Measurements from ENCODE around the gene SLC2A4RG.

Gene SLC2A4RG

GRCh38 chr20:63742381-63743024 lies 2.9 kb downstream of the SLC2A4RG start:
- Histone ChIP-seq H3K4me3 (ENCODE audit: insufficient read depth, low read depth, low read length) (no peak overlapping the region), H3K27ac (ENCODE audit: insufficient read depth, low read depth, low read length, poor library complexity, severe bottlenecking) (no peak overlapping the region), H3K27me3 (ENCODE audit: control insufficient read depth, insufficient read depth, low read length, poor library complexity, severe bottlenecking) (peaks cover 6% of the 10 kb centered on the region), H3K4me1 (ENCODE audit: control insufficient read depth, insufficient read depth, low read length) (peaks cover 26% of the 10 kb centered on the region), H3K9me3 (ENCODE audit: control insufficient read depth, low read length) (no peaks in the 10 kb centered on the region), H3K36me3 (ENCODE audit: control insufficient read depth, insufficient read depth, low read length) (peaks cover 9% of the 10 kb centered on the region)
- WGBS, 2 experiments, result 93 to 95% methylated on average over 37 of the region's 37 CpGs

GRCh38 chr20:63743210-63743970 lies 3.8 kb downstream of the SLC2A4RG start:
- Histone ChIP-seq H3K27me3 (ENCODE audit: control insufficient read depth, insufficient read depth, low read length, poor library complexity, severe bottlenecking) (peaks cover 4% of the 10 kb centered on the region), H3K4me3 (ENCODE audit: insufficient read depth, low read depth, low read length) (no peak overlapping the region), H3K4me1 (ENCODE audit: control insufficient read depth, insufficient read depth, low read length) (peaks cover 20% of the 10 kb centered on the region), H3K9me3 (ENCODE audit: control insufficient read depth, low read length) (no peaks in the 10 kb centered on the region), H3K36me3 (ENCODE audit: control insufficient read depth, insufficient read depth, low read length) (peaks cover 9% of the 10 kb centered on the region), H3K27ac (ENCODE audit: insufficient read depth, low read depth, low read length, poor library complexity, severe bottlenecking) (no peak overlapping the region)
- 94 to 95% methylated on average over 29 to 31 of the region's 31 CpGs for WGBS, 2 experiments

GRCh38 chr20:63744158-63744557 lies 4.6 kb downstream of the SLC2A4RG start:
- H3K27ac ChIP-seq (ENCODE audit: insufficient read depth, low read depth, low read length, poor library complexity, severe bottlenecking), result no peak overlapping the region

GRCh38 chr20:63744574-63745423 lies 5.2 kb downstream of the SLC2A4RG start:
- Histone ChIP-seq H3K27me3 (ENCODE audit: control insufficient read depth, insufficient read depth, low read length, poor library complexity, severe bottlenecking) (no peaks in the 10 kb centered on the region), H3K27ac (ENCODE audit: insufficient read depth, low read depth, low read length, poor library complexity, severe bottlenecking) (peak overlapping the region; percentile 9), H3K4me3 (ENCODE audit: insufficient read depth, low read depth, low read length) (no peak overlapping the region), H3K4me1 (ENCODE audit: control insufficient read depth, insufficient read depth, low read length) (peaks cover 15% of the 10 kb centered on the region), H3K36me3 (ENCODE audit: control insufficient read depth, insufficient read depth, low read length) (peaks cover 9% of the 10 kb centered on the region), H3K9me3 (ENCODE audit: control insufficient read depth, low read length) (no peaks in the 10 kb centered on the region)
- WGBS, 2 experiments, result 92 to 93% methylated on average over 25 of the region's 25 CpGs

More at GRCh38 chr20:63744158-63744557, 4.6 kb downstream of the SLC2A4RG start:
- Histone ChIP-seq H3K4me3 (ENCODE audit: insufficient read depth, low read depth, low read length) (no peak overlapping the region), H3K9me3 (ENCODE audit: control insufficient read depth, low read length) (no peaks in the 10 kb centered on the region), H3K27me3 (ENCODE audit: control insufficient read depth, insufficient read depth, low read length, poor library complexity, severe bottlenecking) (no peaks in the 10 kb centered on the region), H3K36me3 (ENCODE audit: control insufficient read depth, insufficient read depth, low read length) (peaks cover 9% of the 10 kb centered on the region), H3K4me1 (ENCODE audit: control insufficient read depth, insufficient read depth, low read length) (peaks cover 15% of the 10 kb centered on the region)
- WGBS, 2 experiments, result 90% methylated on average over 4 of the region's 4 CpGs

- 76 to 84% methylated on average over 15 of the region's 15 CpGs for whole genome bisulfite sequencing, 2 experiments
- H3K36me3 ChIP-seq (ENCODE audit: control insufficient read depth, insufficient read depth, low read length), result peaks cover 9% of the 10 kb centered on the region
- H3K27me3 ChIP-seq (ENCODE audit: control insufficient read depth, insufficient read depth, low read length, poor library complexity, severe bottlenecking), result no peaks in the 10 kb centered on the region
- no peak overlapping the region for H3K27ac ChIP-seq (ENCODE audit: insufficient read depth, low read depth, low read length, poor library complexity, severe bottlenecking)
- no peak overlapping the region for H3K4me3 ChIP-seq (ENCODE audit: insufficient read depth, low read depth, low read length)
- peaks cover 15% of the 10 kb centered on the region for H3K4me1 ChIP-seq (ENCODE audit: control insufficient read depth, insufficient read depth, low read length)
- H3K9me3 ChIP-seq (ENCODE audit: control insufficient read depth, low read length), result no peaks in the 10 kb centered on the region
Measured at GRCh38 chr20:63745424-63745805, 5.8 kb downstream of the SLC2A4RG start.

GRCh38 chr20:63745961-63746731 lies 6.6 kb downstream of the SLC2A4RG start:
- H3K9me3 ChIP-seq (ENCODE audit: control insufficient read depth, low read length), result no peaks in the 10 kb centered on the region
- no peak overlapping the region for H3K27ac ChIP-seq (ENCODE audit: insufficient read depth, low read depth, low read length, poor library complexity, severe bottlenecking)
- peaks cover 10% of the 10 kb centered on the region for H3K4me1 ChIP-seq (ENCODE audit: control insufficient read depth, insufficient read depth, low read length)
- WGBS, 2 experiments, result 92 to 94% methylated on average over 26 of the region's 26 CpGs
- no peaks in the 10 kb centered on the region for H3K27me3 ChIP-seq (ENCODE audit: control insufficient read depth, insufficient read depth, low read length, poor library complexity, severe bottlenecking)
- no peak overlapping the region for H3K4me3 ChIP-seq (ENCODE audit: insufficient read depth, low read depth, low read length)
- peaks cover 9% of the 10 kb centered on the region for H3K36me3 ChIP-seq (ENCODE audit: control insufficient read depth, insufficient read depth, low read length)

GRCh38 chr20:63746751-63747315 lies 7.3 kb downstream of the SLC2A4RG start:
- H3K4me1 ChIP-seq (ENCODE audit: control insufficient read depth, insufficient read depth, low read length), result peaks cover 4% of the 10 kb centered on the region
- H3K4me3 ChIP-seq (ENCODE audit: insufficient read depth, low read depth, low read length), result no peak overlapping the region
- H3K36me3 ChIP-seq (ENCODE audit: control insufficient read depth, insufficient read depth, low read length), result peaks cover 8% of the 10 kb centered on the region
- H3K9me3 ChIP-seq (ENCODE audit: control insufficient read depth, low read length), result no peaks in the 10 kb centered on the region
- WGBS, 2 experiments, result 94 to 95% methylated on average over 47 of the region's 47 CpGs
- H3K27ac ChIP-seq (ENCODE audit: insufficient read depth, low read depth, low read length, poor library complexity, severe bottlenecking), result no peak overlapping the region
- no peaks in the 10 kb centered on the region for H3K27me3 ChIP-seq (ENCODE audit: control insufficient read depth, insufficient read depth, low read length, poor library complexity, severe bottlenecking)

GRCh38 chr20:63747622-63748069 lies 8.1 kb downstream of the SLC2A4RG start:
- H3K4me1 ChIP-seq (ENCODE audit: control insufficient read depth, insufficient read depth, low read length), result peaks cover 4% of the 10 kb centered on the region
- no peaks in the 10 kb centered on the region for H3K27me3 ChIP-seq (ENCODE audit: control insufficient read depth, insufficient read depth, low read length, poor library complexity, severe bottlenecking)
- H3K27ac ChIP-seq (ENCODE audit: insufficient read depth, low read depth, low read length, poor library complexity, severe bottlenecking), result no peak overlapping the region
- no peak overlapping the region for H3K4me3 ChIP-seq (ENCODE audit: insufficient read depth, low read depth, low read length)
- no peaks in the 10 kb centered on the region for H3K36me3 ChIP-seq (ENCODE audit: control insufficient read depth, insufficient read depth, low read length)
- H3K9me3 ChIP-seq (ENCODE audit: control insufficient read depth, low read length), result no peaks in the 10 kb centered on the region
- WGBS, 2 experiments, result 81 to 84% methylated on average over 13 of the region's 13 CpGs

- WGBS, 2 experiments, result 84 to 86% methylated on average over 20 of the region's 20 CpGs
- Histone ChIP-seq H3K27me3 (ENCODE audit: control insufficient read depth, insufficient read depth, low read length, poor library complexity, severe bottlenecking) (no peaks in the 10 kb centered on the region), H3K4me3 (ENCODE audit: insufficient read depth, low read depth, low read length) (no peak overlapping the region), H3K4me1 (ENCODE audit: control insufficient read depth, insufficient read depth, low read length) (peaks cover 4% of the 10 kb centered on the region), H3K9me3 (ENCODE audit: control insufficient read depth, low read length) (no peaks in the 10 kb centered on the region), H3K27ac (ENCODE audit: insufficient read depth, low read depth, low read length, poor library complexity, severe bottlenecking) (no peak overlapping the region), H3K36me3 (ENCODE audit: control insufficient read depth, insufficient read depth, low read length) (no peaks in the 10 kb centered on the region)
Measured at GRCh38 chr20:63748070-63748933, 8.7 kb downstream of the SLC2A4RG start.

All from ectodermal cell (in vitro differentiated cells).